ENCODE results near the gene SH3PXD2B. TPM values are rescaled to one million over a fixed set of nuclear protein-coding genes. Genes with fewer than 3 reads are reported as not detected.

Gene SH3PXD2B
- total RNA-seq, 2 experiments from 2014 or later = 0.10 TPM; not detected in 1

DNA sequence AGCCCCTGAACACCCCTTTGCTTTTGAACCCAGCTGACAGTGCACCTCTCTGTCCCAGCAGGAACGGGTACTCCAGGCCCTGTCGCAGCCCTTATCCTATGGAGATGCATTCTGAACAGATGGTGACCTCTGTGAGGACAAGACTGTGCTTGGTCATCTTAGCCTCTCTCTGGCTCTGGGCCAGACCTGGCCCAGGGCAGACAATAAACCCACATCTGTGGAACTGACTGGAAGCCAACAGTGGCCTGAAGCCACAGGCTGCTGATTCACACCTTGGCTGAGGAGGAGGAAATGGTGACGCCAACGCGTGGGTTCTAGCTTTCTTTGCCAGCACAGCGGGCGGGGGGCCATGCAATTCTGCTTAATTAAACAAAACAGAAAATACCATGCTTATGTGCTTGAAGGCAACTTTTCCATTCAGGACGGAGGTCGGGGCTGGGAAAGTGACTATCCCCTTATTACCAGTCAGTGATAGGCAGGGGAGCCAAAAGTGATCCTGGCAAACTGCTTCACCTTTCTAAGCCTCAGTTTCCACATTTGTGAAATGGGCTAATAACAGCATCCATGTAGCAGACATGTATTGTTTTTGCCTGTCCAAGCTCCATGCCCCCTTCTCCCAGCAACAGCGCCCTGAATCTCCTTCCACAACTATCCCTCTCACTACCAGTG lies 10.8 kb downstream of the SH3PXD2B start:
- CTCF ChIA-PET (ENCODE audit: unreplicated experiment) = no interaction called here

DNA sequence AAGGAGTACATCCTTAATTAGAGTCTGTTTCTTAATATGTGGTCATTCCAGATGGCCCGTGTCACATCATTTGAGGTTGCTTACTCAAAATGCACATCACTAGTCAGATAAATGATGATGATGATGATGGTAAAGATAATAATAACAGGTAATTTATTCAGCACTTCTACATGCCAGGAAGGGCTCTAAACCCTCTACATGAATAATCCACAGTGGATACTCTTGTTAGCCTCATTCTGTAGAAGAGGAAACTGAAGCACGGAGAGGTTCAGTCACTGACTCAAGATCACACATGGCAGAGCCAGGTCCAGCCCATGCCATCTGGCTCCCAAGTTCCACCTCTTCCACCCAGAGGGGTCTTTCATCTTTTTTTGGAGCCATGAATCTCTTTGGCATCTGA lies 11.7 kb downstream of the SH3PXD2B start:
- H3K36me3 ChIP-seq (ENCODE audit: insufficient read depth, low read length) = no peaks in the 10 kb centered on the region
- ChIA-PET POLR2A (no interaction called here), CTCF (ENCODE audit: unreplicated experiment) (no interaction called here)
- no peaks in the 10 kb centered on the region for H3K79me2 ChIP-seq (ENCODE audit: insufficient read depth, low read depth, low read length)
- no peak overlapping the region for H3K4me3 ChIP-seq (ENCODE audit: low read depth, low read length, poor library complexity, severe bottlenecking)
- no peak overlapping the region for H2AFZ ChIP-seq (ENCODE audit: low read length)
- no peak overlapping the region for H3K27ac ChIP-seq (ENCODE audit: low read depth, low read length, poor library complexity, severe bottlenecking)
- H3K4me2 ChIP-seq (ENCODE audit: low read length) = no peak overlapping the region
- no peaks in the 10 kb centered on the region for H3K9me2 ChIP-seq (ENCODE audit: insufficient read depth, low read length)
- no TSS peak for BruUV-seq (replicated peaks)
- no peaks in the 10 kb centered on the region for H3K4me1 ChIP-seq (ENCODE audit: insufficient read depth, low read length, poor library complexity, severe bottlenecking)
- DNase-seq (ENCODE audit: low spot score) = no peak
- no peaks in the 10 kb centered on the region for H3K9me3 ChIP-seq (ENCODE audit: low read length)
- no peaks in the 10 kb centered on the region for H4K20me1 ChIP-seq (ENCODE audit: insufficient read depth, low read length)
- intact Hi-C loops (cut with micrococcal nuclease; ENCODE audit: unreplicated experiment) = no loop called here
- TF ChIP-seq, protein P1, sequence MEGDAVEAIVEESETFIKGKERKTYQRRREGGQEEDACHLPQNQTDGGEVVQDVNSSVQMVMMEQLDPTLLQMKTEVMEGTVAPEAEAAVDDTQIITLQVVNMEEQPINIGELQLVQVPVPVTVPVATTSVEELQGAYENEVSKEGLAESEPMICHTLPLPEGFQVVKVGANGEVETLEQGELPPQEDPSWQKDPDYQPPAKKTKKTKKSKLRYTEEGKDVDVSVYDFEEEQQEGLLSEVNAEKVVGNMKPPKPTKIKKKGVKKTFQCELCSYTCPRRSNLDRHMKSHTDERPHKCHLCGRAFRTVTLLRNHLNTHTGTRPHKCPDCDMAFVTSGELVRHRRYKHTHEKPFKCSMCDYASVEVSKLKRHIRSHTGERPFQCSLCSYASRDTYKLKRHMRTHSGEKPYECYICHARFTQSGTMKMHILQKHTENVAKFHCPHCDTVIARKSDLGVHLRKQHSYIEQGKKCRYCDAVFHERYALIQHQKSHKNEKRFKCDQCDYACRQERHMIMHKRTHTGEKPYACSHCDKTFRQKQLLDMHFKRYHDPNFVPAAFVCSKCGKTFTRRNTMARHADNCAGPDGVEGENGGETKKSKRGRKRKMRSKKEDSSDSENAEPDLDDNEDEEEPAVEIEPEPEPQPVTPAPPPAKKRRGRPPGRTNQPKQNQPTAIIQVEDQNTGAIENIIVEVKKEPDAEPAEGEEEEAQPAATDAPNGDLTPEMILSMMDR (conservative IDR thresholded peaks at IDR 0.05; ENCODE audit: low read length) = no peak
- TF ChIP-seq EZH2phosphoT487 (IDR thresholded peaks at IDR 0.05; ENCODE audit: borderline replicate concordance, low read depth, low read length) = no peak

More for the DNA sequence above, 10.8 kb downstream of the SH3PXD2B start:
- POLR2A ChIA-PET = interaction anchor here (0.6 kb wide), 1 partner anchor 905 kb away, joined by 3 read pairs; no protein-coding TSS in a partner anchor
- TF ChIP-seq, protein P1 (conservative IDR thresholded peaks at IDR 0.05; ENCODE audit: low read length) = no peak
- no peak for TF ChIP-seq EZH2phosphoT487 (IDR thresholded peaks at IDR 0.05; ENCODE audit: borderline replicate concordance, low read depth, low read length)
- DNase-seq (ENCODE audit: low spot score) = no peak
- H3K79me2 ChIP-seq (ENCODE audit: insufficient read depth, low read depth, low read length) = no peaks in the 10 kb centered on the region
- no peak overlapping the region for H3K27ac ChIP-seq (ENCODE audit: low read depth, low read length, poor library complexity, severe bottlenecking)
- no peaks in the 10 kb centered on the region for H3K4me1 ChIP-seq (ENCODE audit: insufficient read depth, low read length, poor library complexity, severe bottlenecking)
- no TSS peak for BruUV-seq (replicated peaks)
- H3K4me2 ChIP-seq (ENCODE audit: low read length) = no peak overlapping the region
- no peaks in the 10 kb centered on the region for H3K9me3 ChIP-seq (ENCODE audit: low read length)
- no peaks in the 10 kb centered on the region for H3K9me2 ChIP-seq (ENCODE audit: insufficient read depth, low read length)
- intact Hi-C loops (cut with micrococcal nuclease; ENCODE audit: unreplicated experiment) = no loop called here
- H4K20me1 ChIP-seq (ENCODE audit: insufficient read depth, low read length) = no peaks in the 10 kb centered on the region
- H2AFZ ChIP-seq (ENCODE audit: low read length) = no peak overlapping the region
- H3K4me3 ChIP-seq (ENCODE audit: low read depth, low read length, poor library complexity, severe bottlenecking) = no peak overlapping the region
- H3K36me3 ChIP-seq (ENCODE audit: insufficient read depth, low read length) = no peaks in the 10 kb centered on the region

DNA sequence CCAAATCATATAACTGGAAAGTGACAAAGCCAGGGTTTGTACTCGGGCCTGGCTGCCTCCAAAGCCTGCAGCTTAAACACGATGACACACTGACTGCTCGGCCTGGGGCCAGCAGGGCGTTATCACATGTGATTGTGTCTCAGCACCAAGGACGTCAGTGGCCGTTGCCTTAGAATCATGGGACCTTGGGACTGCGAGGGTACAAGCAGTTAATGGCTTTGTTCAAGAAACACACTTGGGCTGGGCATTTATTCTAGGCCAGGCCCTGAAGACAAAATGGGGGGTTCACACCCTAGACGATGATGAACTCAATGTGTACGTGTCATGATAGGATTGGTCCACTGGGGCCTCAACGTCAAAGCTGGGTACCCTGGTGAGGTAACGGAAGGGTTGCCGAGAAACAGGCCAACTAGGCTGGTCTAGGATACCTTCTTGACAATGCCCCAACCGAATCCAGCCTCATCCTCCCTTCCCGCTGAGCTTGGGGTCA lies 13.0 kb downstream of the SH3PXD2B start:
- ChIA-PET POLR2A (no interaction called here), CTCF (ENCODE audit: unreplicated experiment) (no interaction called here)
- BruUV-seq (replicated peaks) = no TSS peak
- no peaks in the 10 kb centered on the region for H4K20me1 ChIP-seq (ENCODE audit: insufficient read depth, low read length)
- intact Hi-C loops (cut with micrococcal nuclease; ENCODE audit: unreplicated experiment) = no loop called here
- H3K4me3 ChIP-seq (ENCODE audit: low read depth, low read length, poor library complexity, severe bottlenecking) = no peak overlapping the region
- no peaks in the 10 kb centered on the region for H3K4me1 ChIP-seq (ENCODE audit: insufficient read depth, low read length, poor library complexity, severe bottlenecking)
- no peak overlapping the region for H3K27ac ChIP-seq (ENCODE audit: low read depth, low read length, poor library complexity, severe bottlenecking)
- no peak overlapping the region for H2AFZ ChIP-seq (ENCODE audit: low read length)
- H3K79me2 ChIP-seq (ENCODE audit: insufficient read depth, low read depth, low read length) = no peaks in the 10 kb centered on the region
- no peak for TF ChIP-seq EZH2phosphoT487 (IDR thresholded peaks at IDR 0.05; ENCODE audit: borderline replicate concordance, low read depth, low read length)
- TF ChIP-seq, protein P1 (conservative IDR thresholded peaks at IDR 0.05; ENCODE audit: low read length) = no peak
- H3K36me3 ChIP-seq (ENCODE audit: insufficient read depth, low read length) = no peaks in the 10 kb centered on the region
- no peaks in the 10 kb centered on the region for H3K9me3 ChIP-seq (ENCODE audit: low read length)
- no peak for DNase-seq (ENCODE audit: low spot score)
- H3K9me2 ChIP-seq (ENCODE audit: insufficient read depth, low read length) = no peaks in the 10 kb centered on the region
- H3K4me2 ChIP-seq (ENCODE audit: low read length) = no peak overlapping the region
